COLO668 (cell line): ENCODE measurements around the gene HTR1D.

Experiments
- DNase-seq: peaks from one replicate; lab custom pipeline; 2025; ENCODE audit not compliant: unreplicated experiment; lab: John Stamatoyannopoulos, UW

HTR1D gene

DNA sequence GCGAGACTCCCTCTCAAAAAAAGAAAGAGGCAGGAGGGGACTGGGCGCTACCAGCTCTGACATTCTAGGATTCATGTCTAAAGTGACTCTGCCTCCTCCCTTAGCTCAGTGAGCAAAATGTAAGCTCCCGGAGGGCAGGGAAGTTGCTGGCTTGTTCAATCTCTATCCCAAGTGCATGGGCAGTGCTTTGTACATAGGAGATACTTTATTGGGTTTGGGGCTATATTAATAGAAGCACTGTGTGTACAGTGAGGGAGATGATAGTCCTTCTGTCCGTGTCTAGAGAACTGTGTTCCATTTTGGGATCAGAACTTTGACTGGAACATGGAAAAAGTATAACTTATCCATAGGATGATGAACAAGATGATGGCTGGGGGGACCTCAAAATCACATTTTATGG lies 31.9 kb downstream of the HTR1D start:
- no peak for DNase-seq

DNA sequence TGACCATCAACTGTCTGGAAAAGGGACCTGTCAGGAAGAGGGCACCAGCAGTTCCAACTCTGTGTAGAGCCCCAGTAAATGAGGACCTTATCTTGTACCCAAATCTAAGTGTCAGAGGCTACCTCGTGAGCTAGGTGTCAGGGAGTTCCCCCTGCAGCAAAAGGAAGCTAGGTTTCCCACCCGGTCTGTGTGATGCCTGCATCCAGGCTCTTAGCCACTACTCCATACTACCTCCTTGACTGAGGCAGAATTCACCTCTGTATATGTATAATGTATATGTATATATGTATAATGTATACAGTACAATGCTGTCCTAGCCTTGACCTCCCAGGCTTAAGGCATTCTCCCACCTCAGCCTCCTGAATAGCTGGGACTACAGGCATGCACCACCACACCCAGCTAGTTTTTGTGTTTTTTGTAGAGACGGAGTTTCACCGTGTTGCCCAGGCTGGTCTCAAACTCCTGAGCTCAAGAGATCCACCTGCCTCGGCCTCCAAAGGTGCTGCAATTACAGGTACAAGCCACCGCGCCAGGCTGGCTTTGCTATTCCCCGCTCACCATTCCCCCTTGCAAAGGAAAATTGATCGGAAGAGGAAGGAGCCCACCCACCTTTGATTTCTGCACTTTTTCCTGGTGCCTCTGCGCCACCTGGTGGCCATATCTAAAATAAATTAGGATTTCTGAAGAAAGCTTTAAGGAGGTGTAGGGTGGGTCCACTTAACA lies 32.9 kb downstream of the HTR1D start:
- peak; percentile 56 for DNase-seq

DNA sequence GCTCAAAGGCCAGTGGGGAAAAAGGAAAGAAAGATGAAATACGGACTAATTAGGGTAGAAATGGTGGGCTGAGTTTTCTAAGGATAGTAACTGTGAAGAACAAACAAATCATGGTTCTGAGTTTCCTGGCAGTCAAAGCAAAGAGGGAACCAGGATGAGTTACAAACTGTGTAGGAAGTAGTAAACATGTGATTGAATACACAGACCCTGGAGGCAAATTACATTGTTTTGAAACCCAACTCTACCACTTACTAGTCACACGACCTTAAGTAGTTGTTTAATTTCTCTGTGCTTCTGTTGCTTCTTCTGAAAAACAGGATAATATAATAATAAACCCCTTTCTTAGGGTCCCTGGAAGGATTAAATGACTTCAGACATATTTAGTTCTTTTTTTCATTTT lies 37.4 kb downstream of the HTR1D start:
- DNase-seq: no peak

DNA sequence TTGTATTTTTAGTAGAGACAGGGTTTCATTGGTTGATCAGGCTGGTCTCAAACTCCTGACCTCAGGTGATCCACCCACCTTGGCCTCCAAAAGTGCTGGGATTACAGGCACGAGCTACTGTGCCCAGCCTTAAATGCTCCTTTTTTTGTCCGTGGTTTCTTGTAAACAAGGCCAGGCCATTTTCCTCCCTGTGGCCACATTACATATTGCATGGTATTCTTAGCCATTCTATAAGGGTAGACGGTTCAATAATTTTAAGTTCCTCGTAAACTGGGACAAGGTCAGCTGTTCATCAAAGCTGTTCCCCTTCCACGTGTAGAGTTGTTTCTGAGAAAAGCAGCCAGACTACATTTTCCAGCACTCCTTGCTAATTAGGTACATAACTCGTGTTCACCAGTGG lies 38.4 kb downstream of the HTR1D start:
- peak; percentile 34 for DNase-seq

GRCh38 chr1:23178414-23178813 lies 38.9 kb downstream of the HTR1D start:
- no peak for DNase-seq

DNA sequence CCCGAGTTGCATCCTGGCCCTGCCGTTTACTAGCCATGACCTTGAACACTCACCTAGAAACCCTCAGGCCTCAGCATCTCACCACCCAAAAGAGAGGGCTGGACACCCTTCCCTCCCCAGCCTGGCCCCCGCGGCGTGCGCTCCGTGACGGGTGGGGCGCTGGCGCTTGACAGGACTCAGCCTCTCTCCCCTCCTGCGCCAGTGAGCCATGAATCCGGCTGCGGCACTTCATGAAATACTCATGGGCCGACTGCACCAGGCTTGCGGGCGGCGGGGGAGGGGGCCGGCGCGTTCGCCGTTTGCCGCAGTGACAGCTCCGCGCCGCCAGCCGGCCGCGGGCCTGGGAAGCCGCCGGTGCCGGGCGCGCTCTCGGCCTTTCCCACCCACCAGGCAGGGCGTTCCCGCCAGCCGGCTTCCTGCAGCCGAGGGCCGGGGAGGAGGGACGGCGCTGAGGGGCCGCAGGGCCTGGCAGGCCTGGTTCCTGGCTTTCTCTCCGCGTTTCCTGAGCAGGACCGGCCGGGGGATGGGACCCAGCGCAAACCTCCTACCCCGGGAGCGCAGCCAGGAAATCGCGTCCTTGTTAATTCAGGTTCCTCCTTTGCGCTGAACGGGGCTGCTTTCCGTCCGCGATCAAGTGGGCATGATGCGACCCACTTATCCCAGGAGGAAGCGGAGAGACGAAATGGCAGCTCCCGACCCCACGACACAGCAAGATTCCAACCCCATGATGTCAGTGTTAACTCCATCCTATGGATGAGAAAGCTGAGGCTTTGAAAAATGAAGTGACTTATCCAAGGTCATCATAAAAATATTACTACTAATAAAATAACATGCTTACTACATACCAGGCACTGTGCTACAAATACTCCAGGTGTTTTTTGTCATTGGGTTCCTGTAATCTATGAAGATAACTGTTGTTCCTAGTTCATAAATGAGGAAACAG lies 39.6 kb downstream of the HTR1D start:
- DNase-seq: peak; percentile 92

DNA sequence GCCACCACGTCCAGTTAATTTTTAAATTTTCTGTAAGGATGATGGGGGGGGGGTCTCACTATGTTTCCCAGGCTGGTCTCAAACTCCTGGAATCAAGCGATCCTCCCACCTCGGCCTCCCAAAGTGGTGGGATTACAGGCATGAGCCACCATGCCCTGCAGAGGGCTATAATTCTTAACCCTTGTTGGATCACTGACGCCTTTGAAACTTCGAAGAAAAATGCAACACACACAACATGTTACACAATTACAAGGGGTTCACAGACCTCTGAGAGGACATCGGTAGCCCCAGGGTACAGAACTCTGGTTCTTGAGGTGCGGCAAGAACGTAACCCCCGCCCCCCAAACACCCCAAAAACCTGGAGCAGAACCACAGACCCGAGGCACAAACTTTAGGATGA lies 40.3 kb downstream of the HTR1D start:
- no peak for DNase-seq

- no peak for DNase-seq
These were observed 42.7 kb downstream of the HTR1D start for GRCh38 chr1:23174426-23175110.

DNA sequence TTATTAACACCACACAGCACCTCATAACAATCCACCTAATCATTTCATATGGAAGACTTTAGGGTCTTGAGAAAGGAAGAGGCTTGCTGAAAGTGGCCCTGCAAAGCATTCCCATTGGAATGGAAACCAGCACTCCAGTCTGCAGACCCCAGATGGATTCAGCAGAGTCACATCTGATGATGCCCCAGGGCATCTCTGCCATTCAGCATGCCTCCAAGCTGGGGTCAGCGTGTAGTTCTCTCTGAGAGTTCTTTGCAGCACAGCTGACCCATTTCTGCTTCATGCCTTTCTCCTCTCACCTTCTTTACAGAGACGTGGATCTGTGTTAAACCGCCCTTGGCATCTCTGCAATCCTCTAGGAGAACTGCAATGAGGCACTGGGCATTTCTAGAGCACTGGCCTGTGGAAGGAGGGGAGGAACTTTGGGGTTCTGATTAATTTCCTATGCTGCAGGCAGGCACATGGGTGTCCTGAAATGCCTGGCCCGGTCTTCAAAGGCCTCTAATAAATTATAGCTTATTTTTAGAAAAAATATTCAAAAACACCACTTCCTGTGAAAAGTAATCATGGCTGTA lies 46.0 kb downstream of the HTR1D start:
- no peak for DNase-seq

- DNase-seq: no peak
These were observed 47.5 kb downstream of the HTR1D start for GRCh38 chr1:23169727-23170335.

GRCh38 chr1:23169195-23169575 lies 48.1 kb downstream of the HTR1D start:
- no peak for DNase-seq

DNA sequence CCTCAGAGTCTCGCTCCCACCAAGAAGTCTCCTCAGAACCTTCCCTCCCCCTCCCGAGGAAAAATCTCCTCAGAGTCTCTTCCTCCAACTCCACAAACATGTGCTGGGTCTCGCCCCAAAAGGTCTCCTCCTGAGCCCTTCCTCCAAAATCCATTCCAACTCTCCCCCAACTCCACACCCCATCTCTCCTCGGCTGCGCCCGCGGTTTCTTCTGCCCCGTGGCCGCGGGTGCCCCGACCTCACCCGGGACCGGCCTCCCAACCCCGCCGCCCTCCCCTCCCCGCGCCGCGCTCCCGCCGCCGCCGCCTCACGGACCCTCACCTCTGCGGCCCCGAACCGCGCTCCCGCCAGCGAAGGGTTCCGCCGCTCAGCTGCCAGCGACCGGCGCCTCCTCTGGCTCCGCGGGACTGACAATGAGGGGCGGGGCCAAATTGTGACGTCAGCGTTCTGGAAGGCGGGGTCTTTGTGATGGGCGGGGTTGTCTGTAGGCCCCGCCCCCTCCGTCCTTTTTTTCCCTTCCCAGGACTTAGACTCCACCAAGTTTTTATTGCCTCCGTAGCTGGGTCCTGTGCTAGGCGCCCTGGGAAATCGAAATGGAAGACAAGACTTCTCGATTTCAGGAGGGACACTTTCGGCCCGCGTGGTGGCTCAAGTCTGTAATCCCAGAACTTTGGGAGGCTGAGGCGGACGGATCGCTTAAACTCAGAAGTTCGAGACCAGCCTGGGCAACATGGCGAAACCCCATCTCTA lies 48.7 kb downstream of the HTR1D start, which contains the start of gene LUZP1:
Gene LUZP1 (minus strand): TSS at position 412 of the 750 bp plus-strand sequence.
- peak; percentile 90 for DNase-seq

GRCh38 chr1:23168079-23168444 lies 49.2 kb downstream of the HTR1D start:
- DNase-seq: peak; percentile 58

- peak; percentile 68 for DNase-seq
These were observed 49.8 kb downstream of the HTR1D start for GRCh38 chr1:23167353-23168078.

GRCh38 chr1:23166854-23167253 lies 50.4 kb downstream of the HTR1D start:
- DNase-seq: no peak

DNA sequence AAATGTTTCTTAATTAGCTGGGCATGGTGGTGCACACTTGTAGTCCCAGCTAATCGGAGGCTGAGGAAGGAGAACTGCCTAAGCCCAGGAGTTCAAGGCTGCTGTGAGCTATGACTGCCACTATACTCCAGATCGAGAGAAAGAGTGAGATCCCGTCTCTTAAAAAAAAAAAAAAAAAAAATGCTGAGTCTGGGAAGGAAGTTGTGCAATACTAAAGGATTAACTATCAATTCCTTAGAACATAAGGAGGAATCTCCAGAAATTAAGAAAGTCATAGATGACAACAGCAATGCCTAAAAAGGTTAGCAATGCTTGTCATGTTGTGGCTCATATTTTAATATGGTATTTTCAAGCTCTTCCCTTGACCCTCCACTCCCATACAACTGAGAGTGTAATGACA lies 53.9 kb downstream of the HTR1D start:
- DNase-seq: no peak

- no peak for DNase-seq
These were observed 57.1 kb downstream of the HTR1D start for GRCh38 chr1:23159963-23160877.

GRCh38 chr1:23156940-23157339 lies 60.4 kb downstream of the HTR1D start:
- DNase-seq: no peak
